Raji (cell line): Measurements from ENCODE around the gene ADCK2.
A peak's percentile ranks its signal among the peaks of the same experiment; 100 is the strongest.

Experiments
- POLR2A ChIP-seq: IDR thresholded peaks from 2 replicates; pipeline ENCODE4 v1.6.1; 2011; ENCODE audit warnings: low read depth, low read length, control low read depth; ENCODE audit not compliant: insufficient read depth

The ADCK2 gene, protein sequence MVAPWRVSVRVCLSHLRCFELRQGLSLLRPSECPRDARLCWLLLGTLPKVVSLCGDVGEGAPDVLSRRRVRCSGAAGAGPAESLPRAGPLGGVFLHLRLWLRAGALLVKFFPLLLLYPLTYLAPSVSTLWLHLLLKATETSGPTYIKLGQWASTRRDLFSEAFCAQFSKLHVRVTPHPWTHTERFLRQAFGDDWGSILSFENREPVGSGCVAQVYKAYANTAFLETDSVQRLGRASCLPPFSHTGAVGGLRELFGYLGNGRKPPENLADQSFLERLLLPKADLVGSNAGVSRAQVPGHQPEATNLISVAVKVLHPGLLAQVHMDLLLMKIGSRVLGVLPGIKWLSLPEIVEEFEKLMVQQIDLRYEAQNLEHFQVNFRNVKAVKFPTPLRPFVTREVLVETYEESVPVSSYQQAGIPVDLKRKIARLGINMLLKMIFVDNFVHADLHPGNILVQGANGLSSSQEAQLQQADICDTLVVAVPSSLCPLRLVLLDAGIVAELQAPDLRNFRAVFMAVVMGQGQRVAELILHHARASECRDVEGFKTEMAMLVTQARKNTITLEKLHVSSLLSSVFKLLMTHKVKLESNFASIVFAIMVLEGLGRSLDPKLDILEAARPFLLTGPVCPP

DNA sequence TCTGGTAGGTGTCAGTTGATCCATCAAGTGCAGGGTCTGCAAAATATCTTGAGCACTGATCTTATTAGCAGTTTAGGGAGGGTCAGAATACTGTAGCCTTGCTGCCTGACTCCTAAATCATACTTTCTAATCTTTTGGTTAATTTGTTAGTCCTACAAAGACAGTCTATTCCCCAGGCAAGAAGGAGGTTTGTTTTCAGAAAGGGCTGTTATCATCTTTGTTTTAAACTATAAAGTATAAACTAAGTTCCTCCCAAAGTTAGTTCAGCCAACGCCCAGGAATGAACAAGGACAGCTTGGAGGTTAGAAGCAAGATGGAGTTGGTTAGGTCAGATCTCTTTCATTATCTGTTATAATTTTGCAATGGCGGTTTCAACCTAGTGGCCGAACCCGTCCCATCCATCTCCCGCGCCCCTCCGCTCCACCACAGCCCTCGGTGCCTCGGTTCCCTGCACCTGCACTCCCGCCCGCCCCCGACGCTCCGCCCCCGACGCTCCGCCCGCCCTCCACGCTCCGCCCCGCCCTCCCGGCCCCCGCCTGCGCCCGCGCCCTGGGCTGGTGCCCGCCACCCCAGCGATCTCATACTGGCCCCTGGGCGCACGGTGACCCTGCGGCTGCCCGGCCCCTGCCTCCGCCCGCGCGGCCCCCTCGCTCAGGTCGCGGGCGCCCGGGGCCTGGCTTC, at the start of gene ADCK2:
ADCK2 (plus strand) TSS at position 564 of the 681 bp plus-strand sequence. CDS start 386 bp downstream, outside the sequence.
- peak; percentile 56 for TF ChIP-seq POLR2A

DNA sequence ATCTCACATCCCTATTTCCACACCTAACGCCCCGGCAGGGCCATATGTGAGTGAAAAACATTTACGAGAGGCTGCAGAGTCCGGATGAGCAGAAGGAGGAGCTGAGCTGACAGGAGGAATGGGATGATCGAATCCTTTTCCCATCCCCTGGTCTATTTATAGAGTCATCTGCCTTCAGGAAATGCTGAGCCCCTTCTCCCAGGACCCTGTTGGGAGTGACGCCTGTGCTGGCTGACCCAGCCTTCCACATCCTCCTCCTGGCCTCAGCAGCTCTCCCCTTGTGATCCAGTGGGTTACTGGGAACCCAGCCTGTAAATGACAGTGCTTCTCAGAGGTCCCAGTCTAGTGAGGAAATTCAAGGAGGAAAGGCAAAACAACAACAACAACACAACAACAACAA, 48.8 kb upstream of the ADCK2 start:
- no peak for TF ChIP-seq POLR2A

DNA sequence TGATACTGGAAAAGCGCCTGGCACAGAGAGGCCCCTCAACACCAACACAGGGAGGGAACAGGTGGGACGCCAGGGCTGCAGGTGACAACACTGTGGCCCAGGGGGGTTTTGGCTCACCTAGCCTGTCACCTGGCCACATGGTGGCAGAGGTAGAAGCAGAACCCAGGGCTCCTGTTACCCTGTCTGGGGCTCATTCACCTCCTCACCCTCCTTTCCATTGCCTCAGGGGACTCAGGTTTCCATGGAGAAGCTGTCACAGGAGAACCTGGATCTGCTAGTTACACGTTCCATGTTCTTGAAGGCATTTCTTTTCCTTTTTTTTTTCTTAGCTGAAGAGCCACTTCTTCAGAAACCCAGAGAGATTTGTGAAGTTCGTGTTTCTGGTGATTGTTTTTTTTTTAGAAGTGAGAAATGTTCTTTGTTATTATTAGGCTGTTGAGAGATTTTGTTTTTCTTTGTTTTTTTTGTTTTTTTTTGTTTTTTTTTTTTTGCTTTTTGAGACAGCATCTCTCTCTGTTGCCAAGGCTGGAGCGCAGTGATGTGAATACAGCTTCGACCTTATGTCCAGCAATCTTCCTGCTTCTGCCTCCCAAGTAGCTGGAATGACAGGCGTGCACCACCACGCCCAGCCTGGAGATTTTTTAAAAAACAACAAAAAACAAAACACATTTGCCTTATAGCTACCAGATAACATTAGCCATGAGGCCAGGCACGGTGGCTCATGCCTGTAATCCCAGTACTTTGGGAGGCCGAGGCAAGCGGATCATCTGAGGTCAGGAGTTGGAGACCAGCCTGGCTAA, 48.2 kb upstream of the ADCK2 start:
- TF ChIP-seq POLR2A: no peak

DNA sequence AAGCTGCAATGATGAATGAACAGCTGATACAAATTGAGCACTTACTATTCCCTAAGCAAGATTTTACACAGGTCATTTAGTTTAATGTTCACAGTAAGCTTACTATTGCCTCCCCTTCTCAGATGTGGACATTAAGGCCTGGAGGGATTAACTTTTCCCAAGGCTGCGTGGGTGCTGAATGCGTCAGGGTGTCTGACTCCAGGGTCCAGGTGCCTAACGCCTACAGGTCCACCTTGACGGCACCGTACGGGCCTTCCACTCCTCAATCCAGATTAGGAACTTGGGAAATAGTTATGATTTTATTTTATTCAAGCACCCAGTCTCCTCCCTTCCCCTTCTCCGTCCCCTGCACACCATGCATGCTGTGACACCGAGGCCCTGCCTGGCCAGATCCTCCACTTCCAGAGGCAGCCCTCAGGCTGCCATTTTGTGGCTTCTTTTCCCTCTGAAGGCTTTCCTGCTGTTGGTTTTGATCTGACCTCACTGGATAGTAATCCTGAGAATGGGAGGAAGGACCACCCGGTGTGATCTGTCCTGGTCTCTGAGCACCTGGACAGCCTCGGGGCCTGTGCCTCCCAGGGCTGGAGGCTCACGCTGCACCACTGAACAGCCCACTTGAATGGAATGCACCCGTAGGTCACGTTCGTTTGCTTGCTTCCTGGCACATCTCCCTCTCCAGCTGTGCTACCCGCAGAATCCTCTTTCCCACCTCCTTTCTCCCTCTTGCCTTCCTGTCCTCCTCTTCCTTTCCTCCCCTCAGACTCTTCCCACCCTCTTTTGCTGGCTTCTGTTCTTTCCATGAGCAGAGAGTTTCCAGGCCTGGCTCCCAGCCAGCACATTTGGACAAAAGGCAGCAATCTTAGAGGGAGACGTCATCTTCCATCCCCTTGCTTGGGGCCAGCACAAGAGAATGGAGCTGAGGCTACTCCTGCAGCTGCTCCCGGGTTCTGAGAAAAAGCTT, 46.6 kb upstream of the ADCK2 start:
- no peak for TF ChIP-seq POLR2A

DNA sequence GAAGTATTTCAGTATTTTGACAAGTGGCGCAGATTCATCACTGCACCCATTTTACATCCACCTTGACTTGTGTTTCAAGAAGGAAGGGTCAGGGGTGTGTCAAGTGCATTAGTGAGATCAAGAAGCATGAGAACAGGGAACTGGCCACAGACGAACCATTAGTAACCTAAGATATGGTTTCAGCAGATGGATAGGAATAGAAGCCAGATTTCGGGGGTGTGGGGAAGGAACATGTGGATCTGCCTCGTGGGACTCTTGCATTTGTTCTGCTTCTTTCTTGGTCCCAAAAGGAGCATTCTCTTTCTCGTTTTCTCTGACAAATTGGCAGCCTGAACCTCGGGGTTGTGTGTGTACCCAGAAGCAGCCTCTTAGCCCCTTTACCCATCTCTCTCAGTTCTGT, 41.7 kb upstream of the ADCK2 start:
- TF ChIP-seq POLR2A: no peak

DNA sequence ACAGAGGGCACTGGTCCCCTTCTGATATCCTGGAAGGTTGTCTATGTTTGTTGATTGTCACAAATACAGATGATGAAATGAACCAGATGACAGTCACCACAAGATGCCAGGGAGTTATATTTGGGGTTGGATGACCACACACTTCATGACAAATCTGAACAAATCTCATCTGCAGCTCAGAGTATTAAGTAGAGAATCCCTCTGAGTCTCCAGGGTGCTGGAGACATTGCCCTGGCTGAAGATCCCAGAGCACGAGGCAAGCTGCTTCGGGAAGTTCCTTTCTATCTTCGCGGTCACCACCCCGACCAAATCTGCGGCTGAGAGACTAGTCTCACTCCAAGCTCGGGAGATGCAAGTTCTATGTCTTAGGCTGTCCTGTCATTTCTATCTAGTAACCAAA, 41.1 kb upstream of the ADCK2 start:
- no peak for TF ChIP-seq POLR2A

DNA sequence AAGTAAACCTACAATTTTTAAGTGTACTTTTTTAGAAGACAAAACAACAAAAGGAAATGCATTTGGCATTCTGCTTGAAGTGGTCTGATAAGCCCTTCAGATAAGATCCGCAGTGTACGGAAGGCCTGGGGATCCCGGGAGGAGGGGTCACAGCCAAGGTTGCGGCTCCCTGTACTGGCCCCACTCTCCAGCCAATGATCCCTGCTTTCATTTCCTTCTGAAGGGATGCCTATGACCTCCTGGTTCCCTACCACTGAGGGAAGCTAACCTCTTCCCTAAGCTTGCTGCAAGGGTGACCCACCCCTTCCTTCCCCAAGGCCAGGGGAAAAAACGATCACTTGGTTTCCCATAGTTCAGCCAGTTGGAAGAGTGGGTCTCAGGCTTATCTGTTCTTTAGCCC, 37.4 kb upstream of the ADCK2 start:
- no peak for TF ChIP-seq POLR2A

DNA sequence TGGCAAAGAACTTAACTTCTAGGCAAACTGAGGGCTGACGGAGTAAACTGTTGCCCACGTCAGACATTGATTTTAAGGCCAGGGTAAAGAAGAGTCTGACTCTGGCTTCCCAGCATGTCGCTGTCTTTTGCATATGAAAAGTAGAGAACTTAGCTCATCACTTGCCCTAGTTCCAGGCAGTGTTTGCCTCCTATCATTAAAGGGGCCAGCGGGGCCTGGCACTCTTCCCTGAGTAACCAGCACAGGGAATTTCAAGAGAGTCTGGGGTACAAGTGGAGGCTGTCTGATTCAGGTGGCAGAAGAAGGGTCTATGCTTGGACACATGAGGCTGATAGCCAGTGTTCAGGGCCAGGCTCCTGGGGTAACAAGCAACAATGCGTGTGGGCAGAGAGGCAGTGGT, 36.9 kb upstream of the ADCK2 start:
- TF ChIP-seq POLR2A: no peak

DNA sequence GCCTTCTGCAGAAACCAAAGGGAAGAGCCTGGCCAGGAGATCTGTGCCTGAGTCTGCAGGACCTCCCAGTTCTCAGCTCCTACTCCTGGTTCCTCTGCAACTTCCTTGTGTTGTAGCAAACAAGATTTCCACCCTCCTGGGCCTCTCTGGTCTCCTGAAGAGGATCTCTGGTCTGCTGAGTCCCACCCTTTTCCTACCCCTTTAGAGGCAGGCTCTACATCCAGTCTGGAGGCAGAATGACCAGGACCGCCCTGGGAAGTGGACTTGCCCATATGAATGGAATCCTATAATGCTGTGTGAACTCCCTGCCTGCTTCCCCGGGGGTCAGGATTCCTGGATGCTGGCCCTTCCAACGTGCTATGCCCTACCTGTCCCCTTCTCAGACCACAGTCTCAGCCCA, 35.3 kb upstream of the ADCK2 start:
- TF ChIP-seq POLR2A: no peak

DNA sequence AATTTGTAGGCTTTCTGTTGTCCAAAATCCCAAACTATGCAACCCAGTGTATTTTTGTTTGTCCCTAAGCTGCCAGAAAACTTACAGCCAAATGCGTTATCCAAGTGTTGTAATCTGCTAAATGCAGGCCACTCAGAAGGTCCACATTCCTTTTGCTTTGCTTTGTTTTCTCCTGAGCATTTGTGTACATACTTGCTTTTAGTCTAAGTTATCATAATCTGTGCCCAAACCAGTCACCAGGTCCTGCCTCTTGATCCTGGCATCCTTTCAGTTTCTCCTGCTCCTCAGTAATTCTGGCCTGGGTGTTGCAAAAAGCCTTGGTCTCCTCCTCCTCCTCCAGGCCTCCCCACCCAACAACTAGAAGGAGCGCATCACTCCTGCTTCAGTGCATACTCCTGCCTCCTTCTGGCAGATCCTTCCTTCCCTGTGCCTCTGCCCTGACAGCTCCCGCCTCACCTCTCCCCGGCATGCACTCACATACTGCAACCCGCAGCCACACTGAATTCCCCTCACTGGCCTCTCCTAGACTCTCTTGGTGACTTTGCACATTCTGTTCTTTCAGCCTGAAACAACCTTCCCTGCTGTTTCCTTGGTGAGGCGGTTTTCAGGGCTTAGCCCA, 34.5 kb upstream of the ADCK2 start:
- no peak for TF ChIP-seq POLR2A

DNA sequence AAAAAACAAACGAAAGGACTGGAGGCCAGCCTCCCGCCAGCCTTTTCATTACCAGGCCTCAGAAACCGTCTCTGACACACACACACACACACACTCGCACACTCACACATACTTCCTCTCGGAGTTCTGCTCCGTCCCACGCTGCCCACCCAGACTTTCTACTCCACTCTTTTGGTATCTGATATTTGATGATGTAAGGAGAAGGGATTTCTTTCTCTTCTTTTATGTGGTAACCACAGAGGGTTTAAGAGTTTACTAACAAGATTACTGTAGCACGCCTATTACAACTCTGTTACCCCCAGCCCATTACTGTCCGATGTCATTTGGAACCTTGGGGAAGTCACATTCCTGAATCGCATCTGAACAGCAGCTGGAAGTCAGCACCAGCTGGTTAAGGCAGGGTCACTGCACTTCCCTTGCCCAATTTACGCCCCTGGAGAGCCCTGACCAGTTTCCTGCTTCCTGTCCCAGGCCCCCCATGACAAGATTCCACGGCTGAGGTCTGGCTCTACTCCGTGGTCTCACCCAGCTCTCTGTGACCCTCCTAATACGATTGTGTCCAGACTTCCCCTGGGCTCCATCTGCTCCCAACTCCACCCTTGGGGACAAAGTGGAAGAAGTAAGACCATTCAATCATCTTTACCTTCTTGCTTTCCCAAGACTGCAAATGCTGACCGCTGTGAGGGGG, 33.2 kb upstream of the ADCK2 start:
- no peak for TF ChIP-seq POLR2A

DNA sequence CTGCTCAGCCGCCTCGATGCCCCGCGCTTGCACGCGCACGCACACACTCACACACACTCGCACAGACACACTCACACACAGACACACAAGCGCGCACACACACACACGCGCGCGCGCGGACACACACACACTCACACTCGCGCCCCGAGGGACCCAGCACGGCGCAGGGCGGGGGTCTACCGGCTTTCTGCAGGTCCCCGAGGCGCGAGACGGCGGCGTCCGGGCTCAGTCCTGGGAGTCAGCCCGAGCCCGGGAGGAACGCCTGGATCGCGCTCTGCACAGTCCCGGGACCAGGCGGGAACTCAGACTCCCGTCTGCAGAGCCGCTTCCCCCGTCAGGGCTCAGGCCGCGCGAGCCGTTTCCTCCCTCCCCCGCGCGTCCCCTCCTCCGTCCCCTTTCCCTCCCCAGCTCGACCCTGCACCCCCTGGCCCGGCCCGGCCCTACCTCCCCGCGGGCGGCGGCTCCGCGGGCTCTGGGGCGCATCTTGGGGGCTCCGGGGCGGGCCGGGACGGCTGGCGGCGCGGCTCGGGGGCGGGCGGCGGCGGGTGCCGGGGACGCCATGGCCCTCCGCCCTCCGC, 32.6 kb upstream of the ADCK2 start:
- TF ChIP-seq POLR2A: no peak

DNA sequence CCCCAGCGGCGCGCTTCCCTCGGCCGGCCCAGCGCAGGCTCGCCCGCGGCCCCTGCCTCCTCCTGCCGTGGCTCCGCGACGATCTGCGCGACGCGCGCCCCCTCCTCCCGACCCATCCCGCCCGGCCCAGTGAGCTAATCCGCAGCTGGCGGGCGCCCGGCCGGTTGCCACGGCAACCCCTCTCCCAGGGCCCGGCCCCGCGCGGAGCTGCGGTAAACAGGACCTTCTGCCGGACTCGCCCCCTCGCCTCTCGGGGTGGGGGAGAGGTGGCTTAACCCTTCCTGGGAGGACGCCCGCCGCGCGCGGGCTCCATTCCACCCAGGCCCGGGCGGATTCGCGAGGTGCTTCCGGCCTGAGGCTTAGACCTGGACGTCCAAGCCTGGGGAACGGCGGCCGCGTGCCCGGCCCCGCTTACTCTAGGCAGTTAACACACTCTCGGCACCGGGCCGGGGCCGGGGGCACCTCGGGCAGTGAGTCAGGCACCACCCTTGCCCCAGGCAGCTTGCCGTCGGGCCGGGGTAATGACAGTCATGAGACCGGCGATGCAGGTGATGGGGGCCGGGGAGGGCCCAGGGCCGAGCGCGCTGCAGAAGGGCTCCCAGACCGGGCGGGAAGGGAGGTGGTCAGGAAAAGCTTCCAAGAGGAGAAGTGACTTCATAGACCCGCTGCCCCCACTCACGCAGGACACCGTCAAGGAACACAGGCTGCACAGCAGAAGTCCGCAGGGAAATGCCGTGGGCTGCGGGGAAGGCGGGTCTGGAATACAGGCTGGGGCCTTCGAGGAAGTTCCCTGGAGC, 31.8 kb upstream of the ADCK2 start, which contains the start of gene DENND2A:
DENND2A (minus strand) TSS at position 87 of the 797 bp plus-strand sequence. CDS start 38,416 bp downstream, outside the sequence.
- no peak for TF ChIP-seq POLR2A
